T-helper 2 cell (primary cell): ENCODE data around the gene GLG1.
A peak's percentile ranks its signal among the peaks of the same experiment; 100 is the strongest.
"Not testable (repeated sequence)": the region's sequence is repeated elsewhere in the genome, so short reads cannot be mapped to it uniquely, and the experiment has no call there.

Experiments
- DNase-seq, 5 experiments: peaks; one replicate each; pipeline versions ENCODE4 v3.0.0 to v3.0.0-alpha.2; 2012 to 2022
- total RNA-seq, 2 donors: gene quantifications; one replicate each; lab custom pipeline; 2026; lab: John Stamatoyannopoulos, UW

GLG1 gene
- total RNA-seq, result 270 to 274 reads per million in 2 donors

DNA sequence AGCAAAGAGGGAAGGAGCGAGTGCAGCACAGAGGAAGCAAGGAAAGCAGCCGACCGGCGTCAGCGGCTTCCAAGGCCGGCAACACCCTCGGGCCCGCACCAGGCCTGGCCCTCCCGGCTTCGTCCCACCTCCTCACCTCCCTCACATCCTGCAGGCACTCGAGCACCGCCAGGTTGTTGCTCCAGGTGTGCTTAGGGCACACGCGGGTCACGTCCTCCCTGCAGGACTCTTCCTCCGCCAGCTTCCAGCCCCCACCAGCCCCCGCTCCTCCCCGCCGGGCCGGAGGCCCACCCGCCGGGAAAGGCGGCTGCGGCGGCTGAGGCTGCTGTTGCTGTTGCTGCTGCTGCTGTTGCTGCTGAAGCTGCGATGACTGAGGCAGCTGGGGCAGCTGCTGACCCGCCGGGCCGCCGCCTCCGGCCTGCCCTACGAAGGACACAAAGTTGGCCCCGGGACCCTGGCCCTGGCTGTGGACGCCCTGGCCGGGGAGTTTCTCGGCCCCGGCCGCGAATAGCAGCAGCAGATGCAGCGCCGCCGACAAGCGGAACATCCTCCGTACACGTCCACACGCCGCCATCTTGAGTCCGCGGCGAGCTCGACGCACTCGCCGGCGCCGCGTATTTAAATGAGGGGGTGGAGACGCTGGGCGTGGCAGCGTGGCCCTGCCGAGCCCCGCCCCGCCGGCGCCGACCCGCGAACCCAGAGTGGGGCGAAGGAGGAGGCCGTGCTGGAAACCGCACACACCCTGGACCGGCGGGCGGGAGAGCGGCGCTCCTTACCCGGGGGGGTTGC is at the start of gene GLG1:
TSS of gene GLG1 (minus strand) at position 594 of the 789 bp plus-strand sequence. CDS start at position 574, 20 bp downstream.
- DNase-seq, result peak; percentile 84 to 94 (median 87)

GRCh38 chr16:74654536-74655050 is 47.7 kb upstream of the GLG1 start:
- DNase-seq, result no peak

DNA sequence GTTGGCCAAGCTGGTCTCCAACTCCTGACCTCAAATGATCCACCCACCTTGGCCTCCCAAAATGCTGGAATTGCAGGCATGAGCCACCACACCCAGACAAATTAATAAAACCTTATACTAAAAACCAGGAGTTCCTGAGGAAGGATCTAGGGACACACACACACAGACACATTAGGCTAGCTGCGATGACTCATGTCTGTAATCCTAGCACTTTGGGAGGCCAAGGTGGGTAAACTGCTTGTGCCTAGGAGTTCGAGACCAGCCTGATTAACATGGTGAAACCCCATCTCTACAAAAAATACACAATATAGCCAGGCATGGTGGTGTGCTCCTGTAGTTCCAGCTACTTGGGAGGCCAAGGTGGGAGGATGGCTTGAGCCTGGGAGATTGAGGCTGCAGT is 46.0 kb upstream of the GLG1 start:
- DNase-seq, result not testable (repeated sequence)

DNA sequence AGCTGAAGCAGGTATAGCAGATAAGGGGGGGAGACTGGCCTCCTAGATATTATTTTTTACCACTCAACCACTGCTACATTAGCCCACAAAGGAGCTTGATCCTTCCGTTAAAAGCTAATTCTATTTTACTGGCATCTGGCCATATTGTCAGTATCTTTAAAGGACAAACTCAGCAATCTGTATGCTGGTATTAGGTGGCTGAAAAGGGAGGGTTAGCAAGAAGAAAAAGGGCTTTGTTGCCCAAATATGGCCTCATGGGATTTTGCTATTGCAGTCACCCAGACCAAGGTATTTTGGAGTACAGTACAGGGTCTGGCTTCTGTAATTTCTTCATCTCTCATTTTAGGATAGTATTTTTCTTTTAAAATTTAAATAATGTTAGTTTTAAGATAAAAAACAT is 45.3 kb upstream of the GLG1 start:
- DNase-seq, result no peak

GRCh38 chr16:74651841-74652240 is 44.9 kb upstream of the GLG1 start:
- DNase-seq, result no peak

- no peak for DNase-seq
Measured at GRCh38 chr16:74650966-74651567, 44.2 kb upstream of the GLG1 start.

DNA sequence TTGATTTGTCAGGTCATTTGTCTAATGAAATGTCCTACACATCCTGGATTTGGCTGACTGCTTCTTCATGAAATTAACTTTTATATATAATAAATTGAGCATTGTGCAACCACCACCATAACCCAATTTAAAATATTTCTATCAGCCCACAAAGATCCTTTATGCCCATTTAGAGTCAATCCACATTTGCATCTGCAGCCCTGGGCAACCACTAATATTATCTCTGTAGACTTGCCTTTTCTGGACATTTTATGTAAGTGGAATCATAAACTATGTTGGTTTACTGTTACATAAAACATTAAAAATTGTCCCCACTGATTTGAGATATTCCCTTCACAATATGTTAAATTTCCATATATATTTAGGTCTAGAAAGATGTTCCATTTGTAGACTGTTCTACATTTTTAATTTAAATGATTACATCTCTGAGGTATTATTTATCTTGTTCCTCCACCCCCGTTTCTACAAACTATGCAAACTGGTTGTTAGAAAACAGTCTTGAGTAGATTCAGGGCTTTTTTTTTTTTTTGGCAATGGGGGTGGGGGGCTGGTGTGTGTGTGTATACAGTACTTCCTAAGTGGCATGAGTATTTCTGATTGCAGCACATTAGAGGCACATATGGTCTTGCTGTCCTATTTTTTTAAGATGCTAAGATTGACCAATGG is 43.1 kb upstream of the GLG1 start:
- no peak for DNase-seq

DNA sequence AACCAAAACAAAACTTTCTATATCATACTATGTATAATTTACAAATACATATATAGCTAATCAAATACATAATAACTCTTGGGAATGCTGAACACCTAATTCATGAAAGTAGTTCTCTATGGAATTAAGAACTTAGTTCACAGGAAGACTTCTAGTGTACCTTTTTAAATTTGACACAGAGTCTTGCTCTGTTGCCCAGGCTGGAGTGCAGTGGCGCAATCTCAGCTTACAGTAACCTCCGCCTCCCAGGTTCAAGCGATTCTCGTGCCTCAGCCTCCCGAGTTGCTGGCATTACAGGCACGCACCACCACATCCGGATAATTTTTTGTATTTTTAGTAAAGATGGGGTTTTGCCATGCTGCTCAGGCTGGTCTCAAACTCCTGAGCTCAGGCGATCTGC is 35.1 kb upstream of the GLG1 start:
- DNase-seq, result no peak

DNA sequence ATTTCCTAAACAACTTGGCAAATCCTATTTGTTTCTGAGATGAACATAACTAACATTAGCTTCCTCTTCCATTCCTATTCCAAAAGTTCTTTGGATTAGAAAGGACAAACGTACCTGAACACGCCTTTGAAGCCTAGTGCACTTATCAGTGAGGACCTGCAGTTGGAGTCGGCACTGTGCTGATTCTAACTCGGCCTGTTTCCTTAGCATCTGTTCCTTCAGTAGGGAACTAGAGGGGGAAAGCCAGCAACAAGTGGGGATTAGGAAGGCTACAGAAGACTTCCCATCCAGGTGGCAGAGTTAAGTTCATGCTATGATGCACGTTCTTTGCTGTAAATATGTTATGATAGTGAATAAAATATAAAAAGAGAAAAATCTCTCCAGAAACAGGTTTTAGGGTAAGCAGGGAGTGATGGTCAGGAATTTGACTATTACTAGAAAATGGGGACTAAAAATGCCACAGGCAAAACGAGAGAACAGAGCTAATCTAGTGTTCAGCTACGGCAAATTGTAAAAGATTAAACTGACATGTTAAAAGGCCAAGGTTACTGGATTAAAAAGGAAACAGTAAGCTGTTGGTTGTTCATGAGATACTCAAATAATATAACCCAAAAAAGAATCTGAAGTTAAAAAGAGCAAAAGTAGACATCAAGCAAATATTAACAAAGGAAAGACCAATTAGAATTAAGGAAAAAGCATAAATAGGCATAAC is 31.0 kb upstream of the GLG1 start:
- DNase-seq, result no peak

GRCh38 chr16:74635303-74635702 is 28.4 kb upstream of the GLG1 start:
- DNase-seq, result no peak

- no peak for DNase-seq
Measured at GRCh38 chr16:74633686-74634085, 26.8 kb upstream of the GLG1 start.

GRCh38 chr16:74627506-74628220 is 20.7 kb upstream of the GLG1 start:
- DNase-seq, result no peak

- no peak for DNase-seq
Measured at GRCh38 chr16:74626741-74627416, 20.0 kb upstream of the GLG1 start.

DNA sequence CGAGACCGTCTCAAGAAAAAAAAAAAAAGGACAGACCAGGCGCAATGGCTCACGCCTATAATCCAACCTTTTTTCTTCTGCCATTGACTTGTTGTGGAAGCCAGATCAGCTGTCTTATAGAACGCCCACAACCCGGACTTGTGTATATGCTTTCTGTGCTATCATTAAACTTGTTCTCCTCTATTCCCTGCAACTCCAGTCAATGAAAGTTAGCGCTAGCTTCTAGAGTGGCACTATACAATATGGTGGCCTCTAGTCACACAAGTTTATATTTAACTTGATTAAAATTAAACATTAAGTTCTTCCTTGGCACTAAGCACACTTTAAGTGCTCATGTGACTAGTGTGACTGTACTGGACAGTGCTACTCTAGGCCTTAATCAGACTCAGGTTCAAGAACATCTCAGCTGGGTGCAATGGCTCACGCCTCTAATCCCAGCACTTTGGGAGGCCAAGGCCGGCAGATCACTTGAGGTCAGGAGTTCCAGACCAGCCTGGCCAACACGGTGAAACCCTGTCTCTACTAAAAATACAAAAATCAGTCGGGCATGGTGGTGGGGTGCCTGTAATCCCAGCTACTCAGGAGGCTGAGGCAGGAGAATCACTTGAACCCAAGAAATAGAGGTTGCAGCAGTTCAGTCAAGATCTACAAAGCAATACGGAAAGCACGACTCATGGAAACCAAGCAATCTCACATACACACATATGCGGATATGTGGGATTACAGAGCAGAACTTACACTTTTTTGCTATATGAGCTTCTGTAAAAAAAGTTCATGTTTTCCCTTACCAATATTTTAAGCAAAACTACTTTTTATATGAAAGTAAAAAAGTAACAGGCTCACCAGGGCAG is 18.8 kb upstream of the GLG1 start:
- no peak for DNase-seq

- DNase-seq, result no peak
Measured at GRCh38 chr16:74623839-74624235, 16.9 kb upstream of the GLG1 start.

- DNase-seq, result peak in 1 of 5 experiments; percentile 63
Measured at GRCh38 chr16:74623214-74623838, 16.4 kb upstream of the GLG1 start.

DNA sequence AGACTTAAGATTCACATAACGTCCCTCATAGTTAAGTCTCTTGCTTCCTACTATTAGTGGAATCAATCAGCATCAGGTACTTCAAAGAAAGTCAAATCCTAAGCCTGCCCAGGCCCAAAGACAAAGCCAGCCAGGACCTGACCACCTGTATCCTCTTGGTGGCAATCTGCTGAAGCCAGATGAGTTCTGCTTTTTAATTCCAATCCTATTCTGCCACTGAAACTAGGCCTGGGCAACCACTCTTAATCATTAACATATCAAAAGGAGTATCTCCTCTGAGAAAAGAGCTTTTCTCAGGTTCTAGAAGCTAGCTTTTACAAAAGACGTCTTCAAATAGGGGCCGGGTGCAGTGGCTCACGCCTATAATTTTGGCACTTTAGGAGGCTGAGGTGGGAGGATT is 15.1 kb upstream of the GLG1 start:
- no peak for DNase-seq

- no peak for DNase-seq
Measured at GRCh38 chr16:74617206-74617788, 10.4 kb upstream of the GLG1 start.

GRCh38 chr16:74611721-74612120 is 4.8 kb upstream of the GLG1 start:
- no peak for DNase-seq

DNA sequence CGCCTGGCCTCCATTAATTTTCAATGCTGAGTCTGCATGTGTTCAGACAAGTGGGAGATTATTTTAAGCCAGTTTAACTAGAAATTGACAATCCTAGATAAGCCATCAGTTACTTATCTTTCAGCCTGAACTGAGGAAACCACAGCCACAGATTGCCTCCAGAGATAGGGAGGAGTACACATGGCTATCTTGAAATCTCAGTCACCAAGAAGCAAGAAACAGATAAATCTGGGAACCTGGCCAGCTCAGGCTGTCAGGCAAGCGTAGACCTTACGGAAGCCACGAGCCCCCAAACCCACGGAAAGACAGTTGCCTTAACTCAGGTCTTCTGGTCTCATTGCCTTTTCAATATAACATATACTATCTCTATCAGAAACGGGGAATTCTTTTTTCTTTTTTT is 2.0 kb upstream of the GLG1 start:
- peak; percentile 19 to 97 (median 40) for DNase-seq
